Measurements from ENCODE around the gene LTC4S.
"Not testable (repeated sequence)": the region's sequence is repeated elsewhere in the genome, so short reads cannot be mapped to it uniquely, and the experiment has no call there.

Gene LTC4S

GRCh38 chr5:179771311-179771895 is 22.4 kb upstream of the LTC4S start:
- DNase-seq, result no peak

DNA sequence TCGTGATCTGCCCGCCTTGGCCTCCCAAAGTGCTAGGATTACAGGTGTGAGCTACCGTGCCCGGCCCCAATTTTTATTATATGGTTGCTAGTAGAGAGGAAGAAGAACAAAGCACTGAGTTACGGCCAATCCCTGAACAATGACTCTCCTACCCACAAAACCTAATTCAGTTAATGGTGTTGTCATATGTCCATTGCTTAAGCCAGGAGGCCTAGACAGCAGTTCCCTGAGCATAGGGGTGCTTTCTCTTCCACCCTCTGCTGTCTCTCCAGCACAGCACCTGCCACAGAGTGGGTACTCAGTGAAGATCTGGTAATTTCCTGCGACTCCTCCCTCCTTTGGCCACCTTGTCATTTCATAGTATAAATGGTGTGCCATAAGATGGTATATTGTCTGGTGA is 21.4 kb upstream of the LTC4S start:
- DNase-seq, result no peak

GRCh38 chr5:179773686-179774040 is 20.1 kb upstream of the LTC4S start:
- no peak for DNase-seq

DNA sequence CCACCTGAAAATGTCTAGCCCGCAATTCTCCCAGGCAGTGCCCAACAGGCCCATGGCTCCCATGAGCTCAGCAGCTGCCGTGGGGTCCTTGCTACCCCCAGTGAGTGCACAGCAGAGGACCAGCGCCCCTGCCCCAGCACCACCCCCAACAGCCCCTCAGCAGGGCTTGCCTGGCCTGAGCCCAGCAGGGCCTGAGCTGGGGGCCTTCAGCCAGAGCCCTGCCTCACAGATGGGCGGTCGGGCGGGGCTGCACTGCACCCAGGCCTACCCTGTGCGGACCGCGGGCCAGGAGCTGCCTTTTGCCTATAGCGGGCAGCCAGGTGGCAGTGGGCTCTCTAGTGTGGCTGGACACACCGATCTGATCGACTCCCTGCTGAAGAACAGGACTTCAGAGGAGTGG is 19.3 kb upstream of the LTC4S start:
- DNase-seq, result no peak

GRCh38 chr5:179776411-179776938 is 17.3 kb upstream of the LTC4S start:
- no peak for DNase-seq

DNA sequence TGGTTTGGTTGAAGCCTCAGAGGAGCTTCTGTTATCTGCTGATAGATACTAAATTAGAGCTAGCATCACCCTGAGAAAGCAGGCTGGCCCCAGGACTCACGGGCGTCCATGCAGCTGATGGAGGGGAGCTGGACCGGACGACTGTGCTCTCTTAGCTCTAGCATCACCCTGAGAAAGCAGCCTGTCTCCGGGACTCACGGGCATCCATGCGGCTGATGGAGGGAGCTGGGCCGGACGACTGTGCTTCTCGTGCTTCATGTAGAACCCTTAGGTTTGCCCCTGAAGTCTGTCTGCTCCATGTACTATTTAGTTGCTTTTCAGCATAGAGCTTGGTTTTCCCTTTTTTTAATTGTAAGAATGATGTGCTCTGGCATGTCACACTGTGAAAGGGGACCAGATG is 16.3 kb upstream of the LTC4S start:
- no peak for DNase-seq

DNA sequence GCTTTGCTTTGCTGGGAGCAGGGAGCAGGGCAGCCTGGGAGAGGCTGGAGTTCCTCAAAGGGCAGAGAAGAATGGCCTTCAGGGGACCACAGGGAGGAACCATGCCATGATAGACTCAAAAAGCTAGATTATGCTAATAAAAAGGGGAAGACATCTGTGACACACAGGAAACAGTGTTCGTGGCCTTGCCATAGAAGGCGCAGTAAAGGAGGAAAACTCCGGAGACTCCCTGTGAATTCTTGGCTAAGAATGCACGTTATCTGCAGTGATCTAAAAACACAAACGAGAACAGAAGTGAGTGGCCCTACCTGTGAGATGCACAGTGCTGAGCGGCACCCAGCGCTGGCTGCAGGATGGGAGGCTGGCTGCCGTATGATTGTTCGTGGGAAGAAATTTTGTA is 15.9 kb upstream of the LTC4S start:
- no peak for DNase-seq

DNA sequence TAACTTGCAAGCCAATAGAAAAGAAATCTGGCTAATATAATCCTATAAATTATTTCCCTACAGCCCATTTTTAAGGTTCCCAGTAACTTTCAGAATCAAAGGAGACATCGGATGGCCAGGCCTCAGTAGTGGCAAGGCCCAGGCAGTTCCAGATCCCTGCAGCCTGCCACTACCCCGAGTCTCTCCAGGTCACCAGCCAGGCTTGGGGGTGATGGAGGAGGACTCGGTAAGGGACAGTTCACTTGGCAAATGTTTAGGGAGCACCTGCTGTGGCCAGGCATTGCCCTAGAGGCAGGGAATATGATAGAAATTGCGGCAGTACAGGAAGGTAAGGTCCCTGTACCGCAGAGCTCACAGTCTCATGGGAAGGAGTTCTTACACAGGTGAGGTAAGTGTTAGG is 15.2 kb upstream of the LTC4S start:
- no peak for DNase-seq

- no peak for DNase-seq
These were observed 14.0 kb upstream of the LTC4S start for GRCh38 chr5:179779826-179780225.

GRCh38 chr5:179780362-179780761 is 13.4 kb upstream of the LTC4S start:
- DNase-seq, result no peak

- DNase-seq, result no peak
These were observed 11.9 kb upstream of the LTC4S start for GRCh38 chr5:179781846-179782245.

GRCh38 chr5:179783128-179783527 is 10.7 kb upstream of the LTC4S start:
- no peak for DNase-seq

GRCh38 chr5:179786861-179787260 is 6.9 kb upstream of the LTC4S start:
- no peak for DNase-seq

DNA sequence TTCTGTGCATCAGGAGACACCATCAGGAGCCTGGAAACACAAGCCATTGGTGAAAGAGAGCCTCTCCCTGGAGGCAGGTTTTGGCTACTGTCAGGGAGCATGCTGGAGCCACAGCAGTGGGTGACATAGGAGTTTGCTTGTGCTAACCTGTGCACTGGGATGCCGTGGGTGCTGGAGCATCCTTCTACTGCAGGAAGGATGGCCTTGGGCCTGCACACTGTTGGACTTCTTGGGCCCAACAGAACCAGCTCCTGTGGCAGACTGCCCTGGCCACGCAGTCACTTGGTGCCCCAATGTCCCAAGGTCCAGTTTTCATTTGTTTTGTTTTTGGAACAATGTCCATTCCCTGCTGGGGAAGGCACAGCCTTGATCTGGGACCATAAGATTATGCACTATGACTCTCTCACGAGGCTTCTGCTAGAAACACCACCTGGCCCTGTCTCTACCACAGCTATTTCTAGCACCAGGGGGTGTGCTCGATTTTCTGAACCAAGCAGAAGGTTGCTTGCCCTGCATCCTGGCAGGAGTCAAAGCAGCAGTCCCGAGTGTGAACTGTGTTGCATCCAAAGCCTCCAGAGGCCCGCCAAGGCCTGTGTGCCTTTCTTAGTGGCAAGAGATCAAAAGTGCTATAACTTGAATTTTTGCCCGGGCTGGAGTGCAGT is 5.5 kb upstream of the LTC4S start:
- DNase-seq, result no peak

DNA sequence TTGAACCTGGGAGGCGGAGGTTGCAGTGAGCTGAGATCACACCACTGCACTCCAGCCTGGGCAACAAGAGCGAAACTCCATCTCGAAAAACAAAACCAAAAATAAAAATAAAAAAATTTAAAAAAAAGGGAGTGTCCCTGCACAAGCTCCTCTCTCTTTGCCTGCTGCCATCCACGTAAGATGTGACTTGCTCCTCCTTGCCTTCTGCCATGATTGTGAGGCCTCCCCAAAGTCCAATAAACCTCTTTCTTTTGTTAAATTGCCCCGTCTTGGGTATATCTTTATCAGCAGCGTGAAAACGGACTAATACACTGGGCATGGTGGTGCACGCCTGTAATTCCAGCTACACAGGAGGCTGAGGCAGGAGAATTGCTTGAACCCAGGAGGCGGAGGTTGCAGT is 4.5 kb upstream of the LTC4S start:
- not testable (repeated sequence) for DNase-seq

GRCh38 chr5:179791881-179792611 is 1.7 kb upstream of the LTC4S start:
- no peak for DNase-seq

DNA sequence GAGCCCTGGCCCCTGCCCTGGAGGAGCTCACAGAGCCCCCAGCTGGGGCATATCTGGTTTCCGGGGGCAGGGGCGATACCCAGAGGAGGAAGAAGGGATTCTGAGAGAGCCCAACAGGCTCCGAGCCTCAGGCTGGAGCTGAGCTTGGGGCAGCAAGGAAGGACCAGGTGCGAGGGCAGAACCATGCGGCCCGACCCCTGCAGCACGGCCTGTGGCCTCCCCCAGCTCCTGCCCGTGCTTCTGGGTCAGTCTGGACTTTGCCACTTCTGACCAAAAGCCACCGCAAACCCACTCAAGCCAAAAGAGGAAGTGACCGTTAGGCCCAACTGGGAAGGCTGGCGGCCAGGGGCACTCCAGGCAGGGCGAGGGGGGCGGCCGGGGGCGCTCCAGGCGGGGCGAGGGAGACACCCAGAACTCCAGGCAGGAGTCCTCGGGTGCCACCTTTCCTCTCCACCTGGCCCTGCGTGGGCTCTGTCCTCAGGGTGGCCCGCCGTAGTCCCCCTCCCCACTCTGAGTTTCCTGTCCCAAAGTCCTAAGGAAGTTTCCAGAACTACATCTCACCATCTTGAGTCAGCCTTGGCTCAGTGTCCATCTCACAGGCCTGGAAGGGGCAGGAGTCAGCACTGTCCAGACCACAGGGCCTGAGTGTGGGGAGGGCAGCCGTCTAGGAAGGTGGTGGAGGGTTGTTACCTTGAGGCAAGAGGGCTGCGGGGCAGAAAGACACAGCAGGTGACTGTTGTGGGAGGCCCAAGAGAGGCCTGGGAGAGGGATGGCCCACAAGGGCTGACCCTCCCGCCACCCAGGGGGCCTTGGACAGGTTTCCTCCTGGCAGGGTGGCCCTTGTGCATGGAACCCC is 946 bp upstream of the LTC4S start:
- DNase-seq, result no peak

DNA sequence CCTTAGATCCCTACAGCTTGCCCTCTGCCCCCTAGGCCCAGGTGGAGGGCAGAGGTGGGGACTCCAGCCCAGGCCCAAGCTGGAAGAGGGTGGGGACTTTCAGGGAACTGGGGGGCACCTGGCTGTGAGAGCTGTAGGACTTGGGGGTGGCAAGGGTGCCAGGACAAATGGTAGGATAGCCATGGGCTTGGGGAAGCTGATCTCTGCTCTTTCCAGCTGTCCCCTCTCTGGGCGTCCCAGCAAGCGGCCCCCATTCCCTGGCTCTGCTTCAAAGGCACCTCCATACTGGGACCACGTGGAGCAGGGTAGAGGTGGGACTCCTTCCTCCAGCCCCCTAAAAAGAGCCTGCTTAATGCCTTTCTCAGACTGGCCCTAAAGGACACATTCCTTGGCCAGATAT is 385 bp downstream of the LTC4S start:
- DNase-seq, result no peak

- no peak for DNase-seq
These were observed 789 bp downstream of the LTC4S start for GRCh38 chr5:179794575-179794974.

DNA sequence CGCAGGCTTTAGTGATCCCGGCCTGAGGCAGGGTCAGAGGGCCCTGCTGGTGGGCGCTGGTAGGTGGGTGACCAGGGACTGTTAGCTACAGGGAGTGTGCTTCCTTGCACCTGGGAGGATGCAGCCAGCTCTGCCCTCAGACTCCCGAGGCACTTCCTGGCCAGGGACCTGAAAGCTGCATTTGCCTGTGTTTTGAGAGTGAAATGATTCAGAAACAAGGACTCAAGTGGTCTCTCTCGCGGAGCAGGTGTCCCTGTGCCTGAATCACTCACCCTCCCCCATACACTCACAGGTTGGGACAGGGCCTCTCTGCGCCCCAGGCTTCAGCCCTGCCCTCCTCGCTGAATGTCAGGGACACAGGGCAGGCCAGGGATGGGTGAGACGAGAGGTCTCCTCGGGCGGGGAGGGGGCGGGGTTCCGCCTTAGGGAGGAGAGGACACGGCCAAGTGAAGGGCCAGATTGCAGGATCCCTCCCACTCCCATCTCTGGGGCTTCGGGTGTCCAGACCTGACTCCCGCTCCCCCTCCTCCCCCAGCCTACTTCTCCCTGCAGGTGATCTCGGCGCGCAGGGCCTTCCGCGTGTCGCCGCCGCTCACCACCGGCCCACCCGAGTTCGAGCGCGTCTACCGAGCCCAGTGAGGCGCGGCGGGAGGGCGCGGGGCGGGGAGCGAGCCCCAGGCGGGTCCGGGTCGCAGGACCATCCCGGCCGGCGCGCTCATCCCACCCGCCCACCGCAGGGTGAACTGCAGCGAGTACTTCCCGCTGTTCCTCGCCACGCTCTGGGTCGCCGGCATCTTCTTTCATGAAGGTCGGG is 1.5 kb downstream of the LTC4S start:
- no peak for DNase-seq

DNA sequence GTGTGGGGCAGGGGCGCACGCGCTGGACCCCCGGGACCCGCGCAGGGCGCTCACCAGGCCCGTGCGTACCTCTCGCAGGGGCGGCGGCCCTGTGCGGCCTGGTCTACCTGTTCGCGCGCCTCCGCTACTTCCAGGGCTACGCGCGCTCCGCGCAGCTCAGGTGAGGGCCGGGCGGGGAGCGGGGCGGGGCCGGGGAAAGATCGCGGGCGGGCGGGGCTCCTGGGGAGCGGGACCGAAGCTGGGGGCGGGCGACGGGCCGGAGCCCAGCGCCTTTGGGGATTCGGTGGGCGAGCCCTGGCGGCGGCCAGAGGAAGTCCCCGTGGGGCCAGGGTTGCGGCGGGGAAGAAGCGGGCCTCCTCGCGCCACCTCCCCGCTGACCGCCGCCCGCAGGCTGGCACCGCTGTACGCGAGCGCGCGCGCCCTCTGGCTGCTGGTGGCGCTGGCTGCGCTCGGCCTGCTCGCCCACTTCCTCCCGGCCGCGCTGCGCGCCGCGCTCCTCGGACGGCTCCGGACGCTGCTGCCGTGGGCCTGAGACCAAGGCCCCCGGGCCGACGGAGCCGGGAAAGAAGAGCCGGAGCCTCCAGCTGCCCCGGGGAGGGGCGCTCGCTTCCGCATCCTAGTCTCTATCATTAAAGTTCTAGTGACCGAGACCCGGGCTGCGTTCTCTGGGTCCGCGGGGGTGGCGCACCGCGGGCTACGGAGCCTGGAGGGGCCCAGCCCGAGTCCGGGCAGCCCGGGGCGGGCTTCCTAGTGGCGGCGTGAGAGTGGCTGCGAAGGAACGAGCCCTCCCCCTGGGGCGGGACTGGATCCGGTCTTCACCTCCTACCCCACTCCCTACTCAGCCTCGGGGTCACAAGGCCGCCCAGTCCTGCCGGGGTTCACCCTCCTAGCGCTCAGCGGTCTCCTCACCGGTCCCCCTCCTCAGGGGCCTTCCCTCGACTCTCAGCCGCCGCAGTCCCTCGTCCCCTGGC is 2.4 kb downstream of the LTC4S start:
- peak; percentile 71 to 76 for DNase-seq

Data from stimulated activated CD4-positive, alpha-beta T cell treated with anti-CD3 and anti-CD28 coated beads, Interleukin-2, amount 100 ng/mL, for 24 hours (primary cell).